HG03095 (cell line): ENCODE data around the gene C19orf25.

Experiments
- ATAC-seq: cut with Tn5 transposase; IDR thresholded peaks from one replicate; pipeline ENCODE4 v1.9.1; 2021; ENCODE audit warnings: moderate library complexity; ENCODE audit not compliant: unreplicated experiment

Gene C19orf25

GRCh38 chr19:1496714-1497577 is 17.9 kb upstream of the C19orf25 start:
- no peak for ATAC-seq

- ATAC-seq = no peak
Observed at GRCh38 chr19:1495799-1496713, 17.0 kb upstream of the C19orf25 start.

- ATAC-seq = no peak
Observed at GRCh38 chr19:1495051-1495798, 16.2 kb upstream of the C19orf25 start.

- no peak for ATAC-seq
Observed at GRCh38 chr19:1494115-1494815, 15.2 kb upstream of the C19orf25 start.

GRCh38 chr19:1492474-1493006 is 13.5 kb upstream of the C19orf25 start:
- ATAC-seq = no peak

GRCh38 chr19:1491849-1492170 is 12.8 kb upstream of the C19orf25 start:
- no peak for ATAC-seq

GRCh38 chr19:1491114-1491848 is 12.3 kb upstream of the C19orf25 start, which contains the start of gene REEP6:
REEP6 (plus strand) TSS chr19:1491181; CDS start chr19:1491270, 89 bp downstream.
- no peak for ATAC-seq

GRCh38 chr19:1490311-1491113 is 11.5 kb upstream of the C19orf25 start, which contains the start of gene PCSK4:
PCSK4 (minus strand) TSS chr19:1490350; CDS start chr19:1490346, 4 bp downstream.
- peak; percentile 69 for ATAC-seq

- no peak for ATAC-seq
Observed at GRCh38 chr19:1489463-1490310, 10.7 kb upstream of the C19orf25 start.

GRCh38 chr19:1488282-1488601 is 9.2 kb upstream of the C19orf25 start:
- no peak for ATAC-seq

GRCh38 chr19:1487576-1488281 is 8.7 kb upstream of the C19orf25 start:
- ATAC-seq = no peak

GRCh38 chr19:1486720-1487575 is 7.9 kb upstream of the C19orf25 start:
- ATAC-seq = no peak

- no peak for ATAC-seq
Observed at GRCh38 chr19:1483979-1484428, 5.0 kb upstream of the C19orf25 start.

- no peak for ATAC-seq
Observed at GRCh38 chr19:1483131-1483978, 4.3 kb upstream of the C19orf25 start.
